H1 (cell line): ENCODE results near the gene BRK1. TPM values are rescaled to one million over a fixed set of nuclear protein-coding genes. Genes with fewer than 3 reads are reported as not detected.
"Not testable (repeated sequence)": the region's sequence is repeated elsewhere in the genome, so short reads cannot be mapped to it uniquely, and the experiment has no call there.

Experiments used
- CTCF ChIA-PET: fragments of 300-600 bp; sonication (Branson Sonifier 250); formaldehyde crosslinking; loops from one replicate; lab custom pipeline; 2021; ENCODE audit not compliant: partially characterized antibody; lab: Charles Lee
- POLR2A ChIA-PET: fragments of 300-600 bp; sonication (Branson Sonifier 250); formaldehyde crosslinking; loops from one replicate; lab custom pipeline; 2021; ENCODE audit warnings: inconsistent platforms; ENCODE audit not compliant: partially characterized antibody; lab: Charles Lee
- DNase-seq, 2 experiments: peaks; one replicate each; pipeline versions ENCODE4 v3.0.0 to v3.0.0-alpha.2; 2010 to 2022; ENCODE audit warnings: low spot score in 2 of 2, low read depth in 1 of 2, mixed read lengths in 1 of 2
- FAIRE-seq: peaks from 2 replicates; lab custom pipeline; 2011; peaks lifted over from hg19 to GRCh38; lab: Jason Lieb, UNC
- H2AFZ ChIP-seq: 2 replicates; pipeline ENCODE4 v1.8.1; 2012; ENCODE audit warnings: low read length, inconsistent platforms
- H2AK5ac ChIP-seq: 2 replicates; pipeline ENCODE4 v1.6.1; 2013; ENCODE audit warnings: low read depth, low read length
- H2BK120ac ChIP-seq: replicated peaks from 2 replicates; pipeline ENCODE3; 2013; ENCODE audit warnings: low read depth, low read length, inconsistent platforms
- H2BK12ac ChIP-seq: 2 replicates; pipeline ENCODE4 v1.6.1; 2013; ENCODE audit warnings: low read depth, low read length
- H2BK15ac ChIP-seq: 2 replicates; pipeline ENCODE4 v1.6.1; 2013; ENCODE audit warnings: low read length
- H2BK20ac ChIP-seq: 2 replicates; pipeline ENCODE4 v1.6.1; 2013; ENCODE audit warnings: low read length
- H2BK5ac ChIP-seq: 2 replicates; pipeline ENCODE4 v1.6.1; 2013; ENCODE audit warnings: low read depth, low read length
- H3K14ac ChIP-seq: 2 replicates; pipeline ENCODE4 v1.6.1; 2013; ENCODE audit warnings: inconsistent platforms; ENCODE audit not compliant: insufficient read length
- H3K18ac ChIP-seq: 2 replicates; pipeline ENCODE4 v1.6.1; 2013; ENCODE audit warnings: low read length; ENCODE audit errors: extremely low read depth
- H3K23ac ChIP-seq: 2 replicates; pipeline ENCODE4 v1.6.1; 2013; ENCODE audit warnings: inconsistent platforms; ENCODE audit not compliant: insufficient read length
- H3K23me2 ChIP-seq: 2 replicates; pipeline ENCODE4 v1.6.1; 2013; ENCODE audit warnings: low read depth, low read length
- H3K27ac ChIP-seq: 2 replicates; pipeline ENCODE4 v1.6.1; 2011; ENCODE audit warnings: low read depth, low read length, inconsistent platforms
- H3K27me3 ChIP-seq, 4 experiments: replicated peaks in 1 of 4; 1 replicate in 1 of 4; 2 replicates in 3 of 4; pipeline versions ENCODE4 v1.6.1 to v1.8.1; 2011 to 2013; ENCODE audit warnings: low read length in 3 of 4, mild to moderate bottlenecking in 3 of 4, inconsistent platforms in 2 of 4, mixed read lengths in 2 of 4, moderate library complexity in 1 of 4; ENCODE audit not compliant: control insufficient read depth in 3 of 4, insufficient read depth in 3 of 4; ENCODE audit errors: extremely low read depth in 1 of 4
- H3K36me3 ChIP-seq, 4 experiments: 2 replicates each; pipeline versions ENCODE4 v1.6.1 to v1.8.1; 2011 to 2013; ENCODE audit warnings: mild to moderate bottlenecking in 4 of 4, low read length in 3 of 4, moderate library complexity in 2 of 4, control low read depth in 1 of 4, inconsistent platforms in 1 of 4; ENCODE audit not compliant: insufficient read depth in 4 of 4, control insufficient read depth in 2 of 4
- H3K4ac ChIP-seq: replicated peaks from 2 replicates; pipeline ENCODE3; 2013; ENCODE audit warnings: low read length, low read depth, mixed read lengths, inconsistent platforms; ENCODE audit not compliant: insufficient read length
- H3K4me1 ChIP-seq, 4 experiments: replicated peaks in 1 of 4; 1 replicate in 1 of 4; 2 replicates in 3 of 4; pipeline versions ENCODE4 v1.6.1 to v1.8.1; 2011 to 2013; ENCODE audit warnings: low read length in 3 of 4, inconsistent platforms in 2 of 4, mixed read lengths in 1 of 4; ENCODE audit not compliant: insufficient read depth in 4 of 4, control insufficient read depth in 3 of 4
- H3K4me2 ChIP-seq, 2 experiments: 2 replicates each; pipeline versions ENCODE4 v1.6.1 to v1.8.1; 2011 to 2013; ENCODE audit warnings: low read depth in 2 of 2, low read length in 2 of 2, control low read depth in 1 of 2, inconsistent platforms in 1 of 2, mild to moderate bottlenecking in 1 of 2; ENCODE audit not compliant: insufficient read depth in 1 of 2
- H3K4me3 ChIP-seq, 4 experiments: fragments of 200-600, 300-600 bp in 1 of 4; sonication (generic), shearing (Covaris generic), sonication (Bioruptor Twin) in 1 of 4; 2 replicates each; pipeline versions ENCODE4 v1.5.1 to v1.8.1; 2011 to 2016; ENCODE audit warnings: low read length in 4 of 4, low read depth in 3 of 4, control low read depth in 2 of 4, inconsistent platforms in 2 of 4, mild to moderate bottlenecking in 2 of 4, mixed read lengths in 1 of 4, moderate library complexity in 1 of 4; ENCODE audit not compliant: insufficient read depth in 2 of 4; ENCODE audit errors: extremely low read depth in 1 of 4
- H3K56ac ChIP-seq: replicated peaks from 2 replicates; pipeline ENCODE3; 2013; ENCODE audit warnings: low read depth, mild to moderate bottlenecking, mixed read lengths, low read length, inconsistent platforms; ENCODE audit not compliant: insufficient read length
- H3K79me1 ChIP-seq: 2 replicates; pipeline ENCODE4 v1.6.1; 2013; ENCODE audit warnings: low read depth, low read length, control low read depth
- H3K79me2 ChIP-seq, 2 experiments: 2 replicates each; pipeline versions ENCODE4 v1.6.1 to v1.8.1; 2012 to 2013; ENCODE audit warnings: low read length in 2 of 2, mild to moderate bottlenecking in 2 of 2, inconsistent platforms in 1 of 2; ENCODE audit not compliant: insufficient read depth in 2 of 2, control insufficient read depth in 1 of 2
- H3K9ac ChIP-seq, 4 experiments: replicated peaks in 1 of 4; 1 replicate in 1 of 4; 2 replicates in 3 of 4; pipeline versions ENCODE4 v1.6.1 to v1.8.1; 2011 to 2013; ENCODE audit warnings: low read depth in 3 of 4, low read length in 3 of 4, control low read depth in 2 of 4, mild to moderate bottlenecking in 2 of 4, moderate library complexity in 2 of 4, inconsistent platforms in 1 of 4; ENCODE audit errors: extremely low read depth in 1 of 4
- H3K9me3 ChIP-seq, 2 experiments: 2 replicates each; pipeline versions ENCODE4 v1.6.1 to v1.8.1; 2012 to 2013; ENCODE audit warnings: mild to moderate bottlenecking in 2 of 2, moderate library complexity in 2 of 2, control low read depth in 1 of 2, inconsistent platforms in 1 of 2, low read depth in 1 of 2, low read length in 1 of 2, mixed read lengths in 1 of 2; ENCODE audit not compliant: insufficient read depth in 2 of 2
- H4K20me1 ChIP-seq, 2 experiments: replicated peaks in 1 of 2; 2 replicates each; pipeline versions ENCODE3 to v1.8.1; 2011 to 2013; ENCODE audit warnings: inconsistent platforms in 2 of 2, low read length in 2 of 2, mild to moderate bottlenecking in 1 of 2; ENCODE audit not compliant: insufficient read depth in 2 of 2, control insufficient read depth in 1 of 2
- H4K5ac ChIP-seq: 2 replicates; pipeline ENCODE4 v1.6.1; 2013; ENCODE audit warnings: low read length, low read depth, mixed read lengths, inconsistent platforms; ENCODE audit not compliant: insufficient read length
- H4K8ac ChIP-seq: 2 replicates; pipeline ENCODE4 v1.8.0; 2013; ENCODE audit warnings: mild to moderate bottlenecking, moderate library complexity, low read length, inconsistent platforms; ENCODE audit not compliant: insufficient read depth; ENCODE audit errors: extremely low read depth
- H4K91ac ChIP-seq: replicated peaks from 2 replicates; pipeline ENCODE3; 2013; ENCODE audit warnings: low read length, mixed read lengths, inconsistent platforms; ENCODE audit not compliant: insufficient read length
- WGBS, 2 experiments: shearing (Covaris generic) in 1 of 2; methylation state at CpG; one replicate each; pipeline versions ENCODE4 v1.1.6 to v1.1.7; 2013 to 2015; ENCODE audit warnings: low lambda C conversion rate in 2 of 2, mixed read lengths in 2 of 2, inconsistent platforms in 1 of 2, low coverage in 1 of 2, missing lambda C conversion rate in 1 of 2; ENCODE audit not compliant: insufficient replicate concordance in 2 of 2, insufficient coverage in 1 of 2, insufficient read length in 1 of 2; ENCODE audit errors: extremely low coverage in 1 of 2, missing lambda C conversion rate in 1 of 2; 5-methylcytosine and 5-hydroxymethylcytosine counted together
- polyA plus RNA-seq, 7 experiments: library from polyadenylated mRNA; depleted of rRNA in 3 of 7; stranded (reverse) in 5 of 7; unstranded in 2 of 7; fragments of >200 nt in 5 of 7; fragments of 200-250 nt in 2 of 7; gene quantifications; 1 replicate in 5 of 7; 2 replicates in 1 of 7; 4 replicates in 1 of 7; pipeline versions ENCODE4 v1.2.1 to v1.2.3, GENCODE V29; 2011 to 2013; ENCODE audit warnings: missing spikeins in 2 of 7, mixed read lengths in 2 of 7
- total RNA-seq: library from RNA; stranded (reverse); fragmentation: NEBNext Ultra II Directional; extraction: Animal tissue kit (Norgen Biotek cat#: 25700); gene quantifications from 2 replicates; pipeline ENCODE4 v1.2.1, GENCODE V29; 2021

The BRK1 gene
- total and polyA plus RNA-seq, 2 of the 8 experiments (the other 6 are each of a cell fraction or from before 2014, with no cell fraction given) = 137 to 164 TPM

- H3K79me2 ChIP-seq, H3K9me3 ChIP-seq, H3K4me3 ChIP-seq, FAIRE-seq, H3K14ac ChIP-seq, H2BK15ac ChIP-seq, H2AFZ ChIP-seq, H3K23ac ChIP-seq, H3K36me3 ChIP-seq, H2BK12ac ChIP-seq, H3K23me2 ChIP-seq, H3K4me1 ChIP-seq, H2BK20ac ChIP-seq, H3K4me2 ChIP-seq, H3K18ac ChIP-seq, H2BK120ac ChIP-seq, H3K4ac ChIP-seq, H3K56ac ChIP-seq, H4K20me1 ChIP-seq, H3K79me1 ChIP-seq, H2AK5ac ChIP-seq, H4K91ac ChIP-seq, H4K8ac ChIP-seq, H4K5ac ChIP-seq, DNase-seq, H3K27me3 ChIP-seq, H3K9ac ChIP-seq, H3K27ac ChIP-seq, H2BK5ac ChIP-seq: not testable (repeated sequence)
- 94% methylated on average over 4 of the region's 4 CpGs; no CpG with 5 or more reads in 1 of the 2 experiments for WGBS, 2 experiments
- POLR2A ChIA-PET = interaction anchor here (0.6 to 1.5 kb wide), 3 partner anchors 27 to 692 kb away, joined by 3 to 4 read pairs (median 3); no protein-coding TSS in a partner anchor
- CTCF ChIA-PET = interaction anchor here (1.2 to 1.9 kb wide), 3 partner anchors 8 to 13 kb away, joined by 3 to 6 read pairs (median 5); no protein-coding TSS in a partner anchor
These were observed 60.7 kb downstream of the BRK1 start for GRCh38 chr3:10176150-10176549.

Other genes starting within 250 kb of the BRK1 start
- not detected in 2 replicates for gene CIDEC, start 235.4 kb upstream of the BRK1 start, total RNA-seq
- not detected in 2 replicates for gene CIDEC, start 235.4 kb upstream of the BRK1 start, polyA plus RNA-seq (2011; rRNA removed)
- gene JAGN1, start 225.1 kb upstream of the BRK1 start, total RNA-seq = 26.8 and 26.9 TPM in 2 replicates
- gene JAGN1, start 225.1 kb upstream of the BRK1 start, polyA plus RNA-seq (2011; rRNA removed) = 42.9 and 51.6 TPM in 2 replicates
- gene IL17RE, start 212.8 kb upstream of the BRK1 start, total RNA-seq = 4.4 and 4.9 TPM in 2 replicates
- gene IL17RE, start 212.8 kb upstream of the BRK1 start, polyA plus RNA-seq (2011; rRNA removed) = 3.4 and 3.8 TPM in 2 replicates
- 9.1 and 11.8 TPM in 2 replicates for gene IL17RC, start 198.6 kb upstream of the BRK1 start, total RNA-seq
- 13.0 and 15.4 TPM in 2 replicates for gene IL17RC, start 198.6 kb upstream of the BRK1 start, polyA plus RNA-seq (2011; rRNA removed)
- 12.4 and 12.9 TPM in 2 replicates for gene CRELD1, start 181.8 kb upstream of the BRK1 start, total RNA-seq
- 15.1 and 19.1 TPM in 2 replicates for gene CRELD1, start 181.8 kb upstream of the BRK1 start, polyA plus RNA-seq (2011; rRNA removed)
- gene PRRT3, start 163.3 kb upstream of the BRK1 start, total RNA-seq = 8.4 and 9.2 TPM in 2 replicates
- gene PRRT3, start 163.3 kb upstream of the BRK1 start, polyA plus RNA-seq (2011; rRNA removed) = 9.0 and 10.0 TPM in 2 replicates
- 37.6 and 40.2 TPM in 2 replicates for gene EMC3, start 128.8 kb upstream of the BRK1 start, total RNA-seq
- gene EMC3, start 128.8 kb upstream of the BRK1 start, polyA plus RNA-seq (2011; rRNA removed) = 34.2 and 59.8 TPM in 2 replicates
- gene FANCD2, start 89.2 kb upstream of the BRK1 start, total RNA-seq = 74.0 and 77.8 TPM in 2 replicates
- gene FANCD2, start 89.2 kb upstream of the BRK1 start, polyA plus RNA-seq (2011; rRNA removed) = 22.8 and 33.1 TPM in 2 replicates
- gene FANCD2OS, start 7.4 kb upstream of the BRK1 start, total RNA-seq = not detected in 2 replicates
- gene FANCD2OS, start 7.4 kb upstream of the BRK1 start, polyA plus RNA-seq (2011; rRNA removed) = not detected in 2 replicates
- gene VHL, start 26.1 kb downstream of the BRK1 start, total RNA-seq = 51.5 and 53.7 TPM in 2 replicates
- 14.0 and 14.5 TPM in 2 replicates for gene VHL, start 26.1 kb downstream of the BRK1 start, polyA plus RNA-seq (2011; rRNA removed)
- gene IRAK2, start 49.2 kb downstream of the BRK1 start, total RNA-seq = 1.3 and 1.5 TPM in 2 replicates
- gene IRAK2, start 49.2 kb downstream of the BRK1 start, polyA plus RNA-seq (2011; rRNA removed) = 1.5 TPM in 2 replicates
- 34.8 and 35.3 TPM in 2 replicates for gene TATDN2, start 132.8 kb downstream of the BRK1 start, total RNA-seq
- gene TATDN2, start 132.8 kb downstream of the BRK1 start, polyA plus RNA-seq (2011; rRNA removed) = 12.1 and 12.3 TPM in 2 replicates
- 0.35 TPM in 1 of 2 replicates, not detected in the other for gene GHRL, start 177.3 kb downstream of the BRK1 start, total RNA-seq
- gene GHRL, start 177.3 kb downstream of the BRK1 start, polyA plus RNA-seq (2011; rRNA removed) = 0.06 and 0.32 TPM in 2 replicates
- 131 and 136 TPM in 2 replicates for gene SEC13, start 205.4 kb downstream of the BRK1 start, total RNA-seq
- 115 and 124 TPM in 2 replicates for gene SEC13, start 205.4 kb downstream of the BRK1 start, polyA plus RNA-seq (2011; rRNA removed)